OCI-LY1 (cell line): ENCODE results near the gene CDK18.

Experiments used
- EZH2 ChIP-seq: fragments of 200-600 bp; sonication (generic), shearing (Covaris generic); IDR thresholded peaks from 2 replicates; pipeline ENCODE4 v1.8.0; 2017; ENCODE audit warnings: borderline replicate concordance, mixed run types, mild to moderate bottlenecking, antibody characterized with exemption, low read length, moderate library complexity, mixed read lengths
- TF ChIP-seq, protein P1 (sequence below): fragments of 200-600 bp; sonication (generic), shearing (Covaris generic); IDR thresholded peaks from 2 replicates; pipeline ENCODE4 v1.5.1; 2017; ENCODE audit warnings: mild to moderate bottlenecking, antibody characterized with exemption, low read length, moderate library complexity, mixed read lengths

DNA sequence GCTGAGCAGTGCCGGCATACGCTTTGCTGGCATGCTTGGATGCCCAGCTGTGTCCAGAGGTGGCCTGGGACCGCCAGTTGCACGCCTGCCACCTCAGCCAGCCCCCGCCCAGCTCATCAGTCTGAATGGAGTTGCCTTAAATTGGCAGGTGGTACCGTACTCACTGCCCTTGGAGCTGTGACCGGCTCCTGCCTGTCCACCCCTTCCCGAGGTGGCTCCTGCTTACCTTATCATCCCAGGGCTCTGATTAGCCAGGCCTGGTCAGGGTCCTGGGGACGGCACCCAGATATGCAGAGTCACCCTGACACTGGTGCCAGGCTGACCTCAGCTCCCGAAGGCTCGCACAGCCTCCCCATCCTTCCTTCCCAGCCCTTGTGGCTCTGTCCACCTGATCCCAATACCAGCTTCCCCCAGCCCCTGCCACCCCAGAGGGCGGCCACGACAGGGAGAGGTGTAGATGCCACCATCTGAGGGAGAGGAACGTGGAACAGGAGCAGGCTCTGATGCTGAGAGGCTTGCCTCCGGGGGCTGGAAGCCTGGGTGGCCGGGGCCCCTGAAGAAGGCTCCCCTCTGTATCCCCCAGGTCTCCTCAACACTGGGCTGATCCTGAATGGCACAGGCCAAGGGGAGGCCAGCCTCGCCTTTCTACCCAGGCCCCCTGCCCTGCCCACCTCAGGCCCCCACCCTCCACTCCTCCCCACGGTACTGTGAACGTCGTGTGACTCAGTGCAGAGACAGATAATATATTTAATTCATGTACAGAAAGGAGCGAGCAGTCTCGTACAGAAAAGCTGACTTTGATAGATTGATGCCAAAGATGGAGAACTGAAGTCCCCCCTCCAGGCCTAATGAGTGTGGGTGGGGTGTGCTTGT lies 27.8 kb downstream of the CDK18 start:
- TF ChIP-seq, protein P1, sequence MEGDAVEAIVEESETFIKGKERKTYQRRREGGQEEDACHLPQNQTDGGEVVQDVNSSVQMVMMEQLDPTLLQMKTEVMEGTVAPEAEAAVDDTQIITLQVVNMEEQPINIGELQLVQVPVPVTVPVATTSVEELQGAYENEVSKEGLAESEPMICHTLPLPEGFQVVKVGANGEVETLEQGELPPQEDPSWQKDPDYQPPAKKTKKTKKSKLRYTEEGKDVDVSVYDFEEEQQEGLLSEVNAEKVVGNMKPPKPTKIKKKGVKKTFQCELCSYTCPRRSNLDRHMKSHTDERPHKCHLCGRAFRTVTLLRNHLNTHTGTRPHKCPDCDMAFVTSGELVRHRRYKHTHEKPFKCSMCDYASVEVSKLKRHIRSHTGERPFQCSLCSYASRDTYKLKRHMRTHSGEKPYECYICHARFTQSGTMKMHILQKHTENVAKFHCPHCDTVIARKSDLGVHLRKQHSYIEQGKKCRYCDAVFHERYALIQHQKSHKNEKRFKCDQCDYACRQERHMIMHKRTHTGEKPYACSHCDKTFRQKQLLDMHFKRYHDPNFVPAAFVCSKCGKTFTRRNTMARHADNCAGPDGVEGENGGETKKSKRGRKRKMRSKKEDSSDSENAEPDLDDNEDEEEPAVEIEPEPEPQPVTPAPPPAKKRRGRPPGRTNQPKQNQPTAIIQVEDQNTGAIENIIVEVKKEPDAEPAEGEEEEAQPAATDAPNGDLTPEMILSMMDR = no peak
- no peak for TF ChIP-seq EZH2
